NK-92 (cell line): ENCODE results near the gene SCGB2B2.
"Not testable (repeated sequence)": the region's sequence is repeated elsewhere in the genome, so short reads cannot be mapped to it uniquely, and the experiment has no call there.

Source experiments
- DNase-seq: peaks from one replicate; lab custom pipeline; 2025; ENCODE audit not compliant: unreplicated experiment; lab: John Stamatoyannopoulos, UW

The SCGB2B2 gene, protein sequence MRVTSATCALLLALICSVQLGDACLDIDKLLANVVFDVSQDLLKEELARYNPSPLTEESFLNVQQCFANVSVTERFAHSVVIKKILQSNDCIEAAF

DNA sequence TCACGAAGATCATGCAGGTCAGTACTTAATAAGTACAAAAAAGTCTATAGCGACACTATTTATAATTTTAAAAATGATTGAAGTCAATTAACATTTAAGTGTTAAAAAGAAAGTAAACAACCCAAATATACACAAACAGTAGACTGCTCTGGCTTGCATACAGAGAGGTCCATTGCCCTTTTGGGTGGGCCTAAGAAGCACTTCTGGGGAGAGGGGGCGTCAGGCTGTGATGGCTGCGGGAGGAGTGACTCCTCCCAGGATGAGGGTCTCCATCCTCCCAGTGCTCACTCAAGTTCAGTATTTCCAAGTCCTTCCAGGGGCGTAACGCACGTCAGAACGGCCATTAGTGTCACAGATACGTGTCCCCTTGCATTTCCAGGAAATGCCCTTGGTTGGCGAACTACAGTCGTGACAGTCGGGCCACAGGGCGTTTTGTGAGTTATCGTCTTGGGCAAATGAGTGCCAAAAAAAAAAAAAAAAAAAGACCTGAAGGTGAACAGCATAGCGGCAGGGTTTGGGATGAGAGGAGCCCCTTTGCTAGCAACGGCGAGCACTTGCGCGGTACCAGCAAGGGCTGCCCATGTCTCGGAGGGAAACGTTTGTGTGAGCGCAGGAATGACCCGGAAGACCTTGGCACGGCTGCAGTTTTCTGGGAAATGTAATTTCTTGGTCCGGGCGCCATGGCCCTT, at the start of gene SCGB2B2:
Gene SCGB2B2, minus strand, starts transcription at position 463 of the 689 bp plus-strand sequence. CDS start 82,596 bp downstream, outside the sequence.
- DNase-seq, result no peak

DNA sequence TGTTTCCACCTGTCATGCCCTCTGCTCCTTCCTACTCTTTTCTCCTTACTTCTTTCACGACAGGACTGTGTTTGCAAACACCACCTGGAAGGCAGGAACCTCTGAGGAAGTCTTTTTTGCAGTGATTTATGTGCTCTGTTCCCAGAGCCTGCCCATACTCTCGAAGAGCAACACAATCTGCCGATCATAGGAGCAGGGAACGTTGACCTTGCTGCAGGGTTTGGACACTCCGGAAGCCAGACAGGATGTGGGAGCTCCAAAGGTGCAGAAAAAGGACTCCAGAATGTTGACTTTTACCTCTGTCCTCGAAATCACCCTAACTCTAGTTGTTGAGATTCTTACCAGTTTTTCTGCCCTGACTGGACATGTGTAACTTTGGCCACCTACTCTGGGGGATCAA, 48.4 kb upstream of the SCGB2B2 start:
- DNase-seq, result no peak

DNA sequence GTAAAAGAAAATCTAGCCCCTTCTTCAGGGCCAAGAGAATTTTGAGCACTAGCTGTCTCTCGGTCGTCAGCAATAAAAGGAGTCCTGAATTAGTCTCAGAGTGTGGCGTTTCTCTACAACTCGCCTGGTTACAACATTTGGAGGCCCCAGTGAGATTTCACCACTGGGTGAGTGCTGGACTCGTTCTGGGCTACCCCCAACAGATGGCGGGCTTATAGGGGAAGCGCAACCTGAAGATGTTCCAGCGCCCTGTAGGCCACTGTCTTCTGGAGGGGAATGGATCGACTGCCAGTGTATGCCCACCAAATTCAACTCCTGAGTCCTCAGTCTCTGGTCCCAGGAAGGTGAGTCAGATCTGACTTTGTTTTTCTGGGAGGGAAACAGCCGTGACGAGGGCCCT, 45.4 kb upstream of the SCGB2B2 start:
- DNase-seq, result no peak

DNA sequence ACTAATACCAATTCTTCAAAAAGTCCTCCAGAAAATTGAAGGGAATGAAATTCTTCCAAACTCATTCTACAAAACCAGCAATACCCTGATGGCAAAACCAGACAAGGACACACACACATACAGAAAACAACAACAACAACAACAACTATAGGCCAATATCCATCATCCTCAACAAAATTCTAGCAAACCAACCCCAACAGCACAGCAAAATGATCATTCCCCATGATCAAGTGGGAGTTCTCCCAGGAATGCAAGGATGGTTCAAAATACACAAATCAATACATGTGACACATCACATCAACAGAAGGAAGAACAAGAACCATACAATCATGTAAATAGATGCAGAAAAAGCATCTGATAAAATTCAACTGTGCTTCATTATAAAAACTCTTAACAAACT, 38.4 kb upstream of the SCGB2B2 start:
- DNase-seq, result no peak

DNA sequence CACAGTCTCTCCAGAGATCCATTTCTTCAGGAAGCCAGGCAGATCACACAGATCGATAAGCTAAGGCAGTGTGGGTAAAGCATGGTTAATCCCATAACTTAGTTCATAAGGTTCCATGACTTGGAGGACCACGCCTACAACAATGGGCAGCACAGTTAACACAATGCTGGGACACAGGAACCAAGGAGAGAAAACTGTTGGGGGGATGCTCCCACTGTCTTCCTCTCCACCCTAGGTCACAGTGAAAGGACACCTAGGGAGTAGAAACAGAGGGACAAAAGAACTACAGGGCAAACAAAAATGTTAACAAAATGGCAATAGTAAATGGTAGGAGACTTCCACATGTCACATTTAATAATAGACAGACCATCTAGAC, 36.3 kb upstream of the SCGB2B2 start:
- no peak for DNase-seq

DNA sequence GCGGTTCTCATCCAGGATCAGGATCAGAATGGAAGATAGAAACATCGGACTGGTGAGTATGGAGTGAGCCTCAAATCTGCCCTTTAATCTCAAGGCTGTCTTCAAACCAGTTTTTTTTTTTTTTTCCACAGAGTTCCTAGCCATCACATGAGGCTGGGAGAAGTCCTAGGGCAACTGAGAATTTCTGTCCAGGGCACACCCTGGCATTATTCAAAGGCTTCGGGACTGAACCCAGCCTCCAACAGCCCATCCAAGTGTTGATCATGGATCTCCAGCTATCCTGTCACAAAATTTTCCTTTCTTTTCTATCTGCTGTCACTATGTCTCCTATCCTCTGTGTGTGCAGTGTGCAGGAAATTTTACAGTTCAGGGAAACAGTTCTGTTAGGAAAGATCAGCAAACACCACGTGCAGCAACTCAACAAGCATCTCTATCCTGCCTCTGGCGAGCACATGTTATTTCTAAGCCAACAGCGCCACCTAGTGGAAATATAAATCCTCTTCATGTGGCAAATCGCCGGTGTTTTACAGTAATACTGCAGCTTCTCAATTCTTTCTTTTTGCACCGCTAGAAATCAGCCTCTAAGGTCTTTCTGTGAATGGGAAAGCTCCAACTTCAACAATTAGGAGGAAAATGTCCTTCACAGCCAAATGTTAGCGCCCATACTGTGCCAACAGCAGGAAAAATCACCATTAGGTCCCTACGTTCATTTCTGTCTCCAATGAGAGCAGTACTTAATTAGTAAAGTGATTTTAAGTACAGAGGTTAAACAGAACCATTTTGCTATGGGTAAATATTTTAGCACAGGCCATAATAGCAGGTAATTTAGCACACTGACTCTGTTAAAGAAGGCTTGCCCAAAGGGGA, 35.7 kb upstream of the SCGB2B2 start:
- no peak for DNase-seq

DNA sequence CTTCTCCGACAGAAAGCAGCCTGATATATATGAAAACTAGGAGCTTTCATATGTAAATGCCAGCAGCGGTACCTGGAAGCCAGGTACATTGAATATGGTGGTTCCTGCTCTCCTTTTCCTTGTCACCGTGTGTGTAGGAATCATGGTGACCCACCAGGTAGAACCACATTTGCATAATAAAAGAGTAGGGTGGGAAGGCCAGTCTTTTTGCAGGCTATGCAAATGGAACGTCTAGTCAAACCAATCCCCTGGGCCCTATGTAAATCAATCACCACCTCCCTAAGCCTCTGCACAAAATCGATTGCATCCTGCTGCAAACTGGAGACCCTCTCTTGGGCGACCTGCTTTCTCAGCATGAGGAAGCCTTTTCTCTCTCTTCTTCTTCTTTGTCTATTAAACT, 34.9 kb upstream of the SCGB2B2 start:
- DNase-seq, result no peak

DNA sequence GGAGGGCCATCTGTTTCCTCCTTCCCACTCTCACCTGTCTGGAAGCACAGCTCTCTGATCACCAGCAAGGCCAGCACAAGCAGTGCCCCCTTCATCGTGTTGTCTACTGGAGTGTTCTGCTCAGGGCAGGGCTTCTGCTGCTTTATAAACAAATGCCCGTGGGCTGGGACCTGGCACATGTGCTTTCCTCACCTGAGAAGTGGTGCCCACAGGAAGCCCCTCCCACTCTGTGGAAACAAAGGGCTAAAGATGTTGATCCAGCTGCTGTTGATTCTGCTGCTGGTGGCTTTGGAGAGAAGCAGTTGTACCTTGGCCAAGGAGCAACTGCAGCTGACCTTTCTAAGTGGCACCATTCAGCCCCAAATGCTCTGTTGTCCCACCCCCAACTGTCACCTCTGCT, 30.7 kb upstream of the SCGB2B2 start:
- DNase-seq, result no peak

DNA sequence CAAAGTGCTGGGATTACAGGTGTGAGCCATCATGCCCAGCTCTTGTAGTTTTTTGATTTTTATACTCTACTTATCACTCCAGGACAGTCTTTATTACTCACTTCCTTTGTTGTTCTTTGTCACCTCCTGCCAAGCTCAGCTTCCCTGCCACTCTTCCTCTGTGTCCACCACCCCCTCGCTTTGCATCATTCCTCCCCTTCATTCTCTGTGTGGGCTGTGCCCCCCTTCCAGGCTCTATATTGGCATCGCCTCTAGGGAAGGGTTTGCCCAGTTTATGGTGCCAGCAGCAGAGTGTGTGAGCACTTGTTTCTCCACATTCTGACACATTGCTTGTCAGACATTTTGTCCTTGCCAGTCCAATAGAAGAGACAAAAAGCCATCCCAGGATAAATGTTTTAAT, 15.6 kb upstream of the SCGB2B2 start:
- no peak for DNase-seq

DNA sequence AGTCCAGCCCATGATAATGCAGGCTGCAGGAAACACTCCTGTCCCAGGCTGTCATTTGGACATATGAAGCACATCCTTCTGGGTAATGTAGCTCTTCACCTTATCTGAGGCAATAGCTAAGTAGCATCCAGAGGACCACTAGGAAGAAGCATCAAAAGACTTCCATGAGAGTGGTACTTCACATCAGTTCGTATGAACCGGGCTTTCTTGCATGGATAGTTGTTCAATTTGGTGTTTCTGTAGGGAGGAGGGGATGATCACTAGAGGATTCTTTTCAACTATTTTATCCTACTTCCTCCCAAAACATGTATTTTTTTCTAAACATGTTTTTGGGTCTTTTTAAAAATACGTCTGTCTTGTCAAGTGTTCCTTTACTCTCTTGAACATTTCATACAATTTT, 13.4 kb upstream of the SCGB2B2 start:
- DNase-seq, result no peak

DNA sequence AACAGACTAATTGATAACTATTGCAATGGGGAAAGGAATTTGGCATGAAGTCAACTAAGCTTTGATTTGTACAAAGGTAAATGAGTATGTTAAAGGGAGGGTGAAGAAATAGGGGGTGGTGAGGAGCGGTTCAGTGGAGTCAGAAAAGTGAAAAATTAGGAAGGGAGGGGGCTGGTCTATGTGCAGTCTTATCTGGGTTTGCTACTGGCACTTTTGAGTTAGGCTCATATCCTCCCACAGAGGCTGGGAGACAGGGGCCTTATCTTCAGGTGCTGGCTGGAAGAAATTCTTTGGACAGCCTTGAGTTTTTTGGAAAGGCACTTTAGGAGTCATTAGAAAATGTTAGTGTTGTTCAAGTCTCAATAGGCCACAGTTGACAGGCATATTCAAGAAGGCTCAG, 11.6 kb upstream of the SCGB2B2 start:
- no peak for DNase-seq

DNA sequence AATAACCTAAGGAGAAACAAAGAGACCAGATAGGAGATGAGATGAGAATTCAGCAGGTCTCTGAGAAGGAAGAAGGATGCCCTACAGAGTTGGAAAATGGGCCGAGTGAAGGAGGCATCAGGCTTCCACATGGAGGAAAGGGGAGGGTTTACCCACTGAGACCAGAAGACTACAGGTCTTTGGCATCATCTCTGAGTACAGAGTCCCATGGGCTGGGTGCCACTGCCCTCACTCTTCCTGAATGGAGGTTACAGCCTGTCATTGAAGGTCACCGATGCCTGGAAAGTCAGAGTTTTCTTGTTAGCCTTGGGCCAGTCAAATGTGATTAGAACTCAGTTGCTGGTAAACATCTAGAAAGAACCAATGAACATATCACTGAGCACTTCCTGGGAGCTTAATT, 10.4 kb upstream of the SCGB2B2 start:
- DNase-seq, result no peak

DNA sequence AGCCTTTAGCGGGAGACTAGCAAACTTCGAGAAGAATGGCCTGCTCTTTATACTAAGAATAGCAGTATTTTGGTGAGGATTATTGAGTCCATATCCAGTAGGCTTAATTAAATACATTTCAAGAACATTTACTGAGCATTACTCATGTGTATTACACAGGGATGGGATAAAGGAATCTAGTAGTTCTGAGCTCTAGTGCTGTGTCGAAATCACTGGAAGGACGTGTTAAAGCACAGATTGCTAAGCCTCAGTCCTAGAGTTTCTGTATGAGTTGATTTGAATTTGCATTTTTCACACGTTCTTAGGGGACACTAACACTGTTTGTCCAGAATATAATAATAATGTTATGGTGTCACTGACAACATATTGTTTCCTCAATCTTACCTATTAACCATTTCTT, 9.5 kb upstream of the SCGB2B2 start:
- DNase-seq, result no peak

DNA sequence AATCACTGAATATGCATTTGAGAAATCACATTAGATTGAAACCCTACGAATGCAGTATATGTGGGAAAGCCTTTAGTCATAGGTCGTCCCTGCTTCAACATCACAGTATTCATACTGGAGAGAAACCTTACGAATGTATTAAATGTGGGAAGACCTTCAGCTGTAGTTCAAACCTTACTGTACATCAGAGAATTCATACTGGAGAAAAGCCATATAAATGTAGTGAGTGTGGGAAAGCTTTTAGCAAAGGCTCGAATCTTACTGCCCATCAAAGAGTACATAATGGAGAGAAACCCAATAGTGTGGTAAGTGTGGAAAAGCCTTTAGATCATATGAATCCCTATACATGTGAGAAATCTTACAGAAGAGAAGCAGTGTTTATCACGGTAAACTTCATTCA, 8.3 kb upstream of the SCGB2B2 start:
- not testable (repeated sequence) for DNase-seq

DNA sequence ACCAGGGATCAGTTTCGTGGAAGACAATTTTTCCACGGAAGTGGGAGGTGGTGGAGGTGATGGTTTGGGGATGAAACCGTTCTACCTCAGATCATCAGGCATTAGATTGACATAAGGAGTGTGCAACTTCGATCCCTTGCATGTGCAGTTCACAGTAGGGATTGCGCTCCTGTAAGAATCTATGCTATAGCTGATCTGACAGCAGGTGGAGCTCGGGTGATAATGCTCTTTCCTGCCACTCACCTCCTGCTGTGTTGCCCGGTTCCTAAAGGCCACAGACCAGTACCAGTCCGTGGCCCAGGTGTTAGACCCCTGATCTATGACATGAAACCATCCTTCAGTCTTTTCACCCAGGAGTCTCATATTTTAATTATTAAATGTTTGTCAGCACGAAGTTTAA, 4.5 kb upstream of the SCGB2B2 start:
- DNase-seq, result no peak

DNA sequence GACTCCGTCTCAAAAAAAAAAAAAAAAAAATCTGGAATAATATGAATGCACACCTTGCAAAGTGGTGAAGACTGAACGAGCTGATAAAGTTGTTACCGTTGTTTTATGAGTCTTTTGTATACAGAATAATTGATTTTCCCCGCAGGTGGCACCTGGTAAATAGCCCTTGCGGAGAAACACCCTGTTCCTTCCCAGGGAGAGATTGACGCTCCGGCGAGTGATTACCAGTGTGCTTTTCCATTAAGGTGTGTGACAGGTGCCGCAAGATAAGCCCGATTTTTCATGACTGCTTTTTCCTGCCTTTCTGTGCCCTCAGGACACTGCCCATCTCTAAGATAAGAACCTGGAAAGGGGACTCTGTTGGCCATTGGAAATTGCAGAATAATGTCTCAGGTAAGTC, 1.5 kb upstream of the SCGB2B2 start:
- DNase-seq, result no peak

DNA sequence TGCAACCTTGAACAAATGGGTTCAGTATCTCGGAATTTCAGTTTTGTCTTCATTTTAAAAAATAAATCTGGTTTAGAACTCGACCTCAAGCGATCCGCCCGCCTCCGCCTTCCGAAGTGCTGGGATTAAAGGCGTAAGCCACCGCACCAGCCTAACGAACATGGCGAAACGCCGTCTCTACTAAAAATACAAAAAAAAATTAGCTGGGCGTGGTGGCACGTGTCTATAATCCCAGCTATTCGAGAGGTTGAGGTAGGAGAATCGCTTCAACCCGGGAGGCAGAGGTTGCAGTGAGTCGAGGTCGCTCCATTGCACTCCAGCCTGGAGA, 1.1 kb upstream of the SCGB2B2 start:
- no peak for DNase-seq

DNA sequence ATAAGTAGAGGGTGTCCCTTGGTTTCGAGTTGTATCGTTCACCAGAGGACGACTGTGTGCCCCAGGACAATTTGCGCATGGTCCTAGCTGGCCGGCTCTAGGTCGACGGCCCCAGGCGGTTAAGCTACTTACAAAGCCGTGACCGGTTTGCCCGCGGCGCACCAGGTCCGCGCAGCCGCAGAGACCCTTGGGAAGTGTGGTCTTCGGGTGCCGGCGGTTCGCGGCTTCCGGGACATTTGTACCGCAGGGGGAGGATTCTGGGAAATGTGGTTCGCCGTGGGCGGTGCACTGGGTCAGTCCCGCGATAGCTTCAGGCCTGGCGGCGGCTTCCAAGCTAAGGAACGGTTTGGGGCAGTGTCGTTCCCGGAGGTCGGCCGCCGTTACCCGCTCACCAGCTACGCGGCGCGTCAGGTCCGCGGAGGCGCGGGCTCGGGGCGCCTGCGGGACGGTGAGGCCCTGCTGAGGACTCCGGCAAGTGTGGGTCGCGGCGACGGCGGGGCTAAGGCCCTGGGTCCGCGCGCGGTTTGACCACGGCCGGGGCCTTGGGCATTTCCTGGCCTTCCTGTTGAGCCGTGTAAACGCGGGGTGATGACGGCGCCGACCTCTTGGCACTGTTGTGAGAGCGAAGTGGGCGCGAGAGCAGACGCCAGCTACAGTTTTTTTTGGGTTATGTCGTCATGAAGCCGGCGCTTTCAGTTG, 576 bp upstream of the SCGB2B2 start, which contains the start of gene ZNF302:
Gene ZNF302, plus strand, starts transcription at position 293 of the 699 bp plus-strand sequence. CDS start 1,127 bp downstream, outside the sequence.
- peak; percentile 53 for DNase-seq

DNA sequence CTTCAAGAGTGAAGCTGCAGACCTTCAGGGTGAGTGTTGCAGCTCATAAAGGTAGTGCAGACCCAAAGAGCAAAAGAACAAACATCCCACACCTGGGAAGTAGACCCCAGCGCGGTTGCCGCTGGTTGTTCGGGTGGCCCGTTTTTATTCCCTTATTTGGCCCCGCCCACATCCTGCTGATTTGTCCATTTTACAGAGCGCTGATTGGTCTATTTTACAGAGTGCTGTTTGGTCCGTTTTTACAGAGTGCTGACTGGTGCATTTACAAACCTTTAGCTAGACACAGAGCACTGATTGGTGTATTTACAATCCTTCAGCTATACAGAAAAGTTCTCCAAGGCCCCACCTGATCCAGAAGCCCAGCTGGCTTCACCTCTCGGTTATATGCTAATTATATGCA, 1.0 kb downstream of the SCGB2B2 start:
- DNase-seq, result no peak

DNA sequence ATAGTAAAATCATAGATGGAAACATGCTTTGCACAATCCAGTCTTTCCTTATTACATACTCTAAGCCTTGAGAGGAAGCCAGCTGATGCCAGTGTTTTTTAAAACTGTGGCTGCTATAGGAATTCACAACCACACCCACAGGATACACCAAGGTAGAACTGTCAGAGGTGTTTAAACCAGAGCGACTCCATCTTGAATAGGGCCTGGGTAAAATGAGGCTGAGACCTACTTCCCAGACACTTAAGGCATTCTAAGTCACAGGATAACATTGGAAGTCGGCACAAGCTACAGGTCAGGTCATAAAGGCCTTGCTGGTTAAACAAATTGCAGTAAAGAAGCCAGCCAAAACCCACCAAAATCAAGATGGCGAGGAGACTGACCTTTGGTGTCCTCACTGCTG, 1.7 kb downstream of the SCGB2B2 start:
- DNase-seq, result no peak

DNA sequence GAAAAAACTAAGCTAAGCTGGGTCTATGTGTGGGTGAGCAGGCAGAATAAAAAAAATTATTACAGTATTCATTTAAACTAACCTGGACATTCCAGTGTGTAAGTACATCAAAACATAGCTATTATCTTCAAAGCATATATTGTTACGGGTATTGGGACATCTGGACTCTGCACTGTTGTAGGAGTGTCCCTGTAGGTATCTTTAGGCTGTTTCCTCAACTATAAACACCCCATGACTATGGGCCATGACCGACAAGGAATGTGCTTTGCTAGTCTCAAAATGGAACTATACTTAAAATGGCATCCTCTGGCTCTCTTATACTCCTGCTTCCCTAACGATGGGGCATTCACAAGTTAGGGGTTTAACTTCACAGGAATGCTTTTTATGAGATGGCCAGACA, 3.4 kb downstream of the SCGB2B2 start:
- DNase-seq, result no peak

DNA sequence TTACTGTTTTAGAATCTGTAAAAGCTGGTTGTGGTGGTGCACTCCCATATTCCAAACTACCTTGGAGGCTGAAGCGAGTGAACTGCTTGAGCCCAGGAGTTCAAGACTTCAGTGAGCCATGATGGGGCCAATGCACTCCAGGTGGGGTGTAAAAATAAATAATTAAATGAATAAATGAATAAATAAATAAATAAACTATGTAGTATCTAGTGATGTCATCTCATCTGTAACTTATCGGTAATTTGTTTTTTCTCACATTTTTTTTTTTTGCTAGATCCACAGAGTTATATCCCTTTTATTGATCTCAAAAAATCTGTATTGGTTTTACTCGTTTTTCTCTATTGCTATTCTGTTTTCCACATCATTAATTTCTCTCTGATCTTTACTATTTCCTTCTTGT, 5.0 kb downstream of the SCGB2B2 start:
- no peak for DNase-seq
